Activated CD8-positive, alpha-beta memory T cell treated with anti-CD3 and anti-CD28 coated beads for 4 hours (primary cell): ENCODE results near the gene STAT5A.
A peak's percentile ranks its signal among the peaks of the same experiment; 100 is the strongest.
"Not testable (repeated sequence)": the region's sequence is repeated elsewhere in the genome, so short reads cannot be mapped to it uniquely, and the experiment has no call there.

Source experiments
- DNase-seq, 2 donors: peaks; one replicate each; pipeline ENCODE4 v3.0.0-alpha.2; 2020; ENCODE audit warnings: low read depth in 2 of 2

STAT5A gene

GRCh38 chr17:42285346-42286050, 2.8 kb upstream of the STAT5A start:
- DNase-seq, result no peak

GRCh38 chr17:42286411-42287221, 1.7 kb upstream of the STAT5A start:
- no peak for DNase-seq

- peak in 1 of 2 donors; percentile 39 for DNase-seq
These were observed 857 bp upstream of the STAT5A start for GRCh38 chr17:42287305-42287976.

- DNase-seq, result peak; percentile 30 to 56
These were observed 709 bp downstream of the STAT5A start for GRCh38 chr17:42288803-42289610.

- peak; percentile 47 to 78 for DNase-seq
These were observed 1.4 kb downstream of the STAT5A start for GRCh38 chr17:42289611-42290181.

GRCh38 chr17:42290577-42290976, 2.3 kb downstream of the STAT5A start:
- DNase-seq, result no peak

GRCh38 chr17:42291129-42291528, 2.8 kb downstream of the STAT5A start:
- no peak for DNase-seq

- no peak for DNase-seq
These were observed 6.4 kb downstream of the STAT5A start for GRCh38 chr17:42294469-42295398.

- no peak for DNase-seq
These were observed 7.7 kb downstream of the STAT5A start for GRCh38 chr17:42296012-42296411.

GRCh38 chr17:42297775-42298174, 9.5 kb downstream of the STAT5A start:
- not testable (repeated sequence) for DNase-seq

- not testable (repeated sequence) for DNase-seq
These were observed 11.1 kb downstream of the STAT5A start for GRCh38 chr17:42299361-42299760.

GRCh38 chr17:42299913-42300312, 11.6 kb downstream of the STAT5A start:
- DNase-seq, result not testable (repeated sequence)

GRCh38 chr17:42301022-42301421, 12.7 kb downstream of the STAT5A start:
- DNase-seq, result no peak

GRCh38 chr17:42303694-42304093, 15.4 kb downstream of the STAT5A start:
- DNase-seq, result no peak

GRCh38 chr17:42304187-42305030, 16.1 kb downstream of the STAT5A start:
- no peak for DNase-seq

GRCh38 chr17:42305031-42305330, 16.7 kb downstream of the STAT5A start:
- not testable (repeated sequence) for DNase-seq

- no peak for DNase-seq
These were observed 17.5 kb downstream of the STAT5A start for GRCh38 chr17:42305543-42306384.

- no peak for DNase-seq
These were observed 18.0 kb downstream of the STAT5A start for GRCh38 chr17:42306385-42306667.
